ENCODE data around the gene CLK2. TPM values are rescaled to one million over a fixed set of nuclear protein-coding genes. Genes with fewer than 3 reads are reported as not detected.
A peak's percentile ranks its signal among the peaks of the same experiment; 100 is the strongest.
"Not testable (repeated sequence)": the region's sequence is repeated elsewhere in the genome, so short reads cannot be mapped to it uniquely, and the experiment has no call there.

CLK2 gene
- total RNA-seq, 1 donor from 2014 or later: 57.8 TPM

DNA sequence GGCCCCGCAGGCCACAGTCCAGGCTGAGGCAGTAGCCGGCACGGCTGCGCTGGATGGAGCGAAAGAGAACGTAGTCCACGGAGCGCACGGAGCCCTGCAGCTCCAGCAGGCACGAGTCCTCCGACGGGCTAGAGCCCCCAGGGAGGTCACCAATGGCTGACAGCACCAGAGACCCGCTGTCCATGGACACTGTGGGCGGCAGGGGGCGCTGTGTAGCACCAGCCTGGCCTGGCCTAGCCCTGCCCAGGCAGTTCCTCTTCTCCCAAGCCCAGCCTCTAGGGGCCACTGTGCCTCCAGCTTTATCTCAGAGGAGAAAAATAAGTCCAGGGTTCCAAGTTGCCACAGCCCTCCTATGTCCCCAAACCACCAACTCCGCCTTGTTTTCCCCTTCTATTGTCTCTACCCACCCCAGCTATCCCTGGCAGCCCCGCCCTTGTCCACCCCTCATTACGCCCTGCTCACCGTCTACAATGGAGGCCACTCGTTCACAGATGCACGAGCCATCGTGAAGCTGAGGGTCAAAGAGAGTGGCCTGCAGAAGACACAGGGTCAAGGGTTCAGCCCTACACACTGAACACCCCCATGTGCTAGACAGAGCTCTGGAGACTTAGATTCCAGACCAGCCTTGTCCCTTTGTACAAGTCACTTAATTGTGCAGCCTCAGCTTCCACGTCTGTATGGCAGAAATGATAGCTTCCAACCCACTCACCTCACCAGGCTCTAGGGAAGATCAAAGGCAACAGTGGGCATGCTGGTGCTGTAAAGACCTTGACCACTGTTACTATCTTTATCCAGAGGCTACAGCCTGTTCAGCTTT, 22.5 kb downstream of the CLK2 start:
- intact Hi-C loops (cut with DNase I): no loop called here
- ATAC-seq (peak; percentile 78), DNase-seq (ENCODE audit: low spot score) (peak; percentile 96)

DNA sequence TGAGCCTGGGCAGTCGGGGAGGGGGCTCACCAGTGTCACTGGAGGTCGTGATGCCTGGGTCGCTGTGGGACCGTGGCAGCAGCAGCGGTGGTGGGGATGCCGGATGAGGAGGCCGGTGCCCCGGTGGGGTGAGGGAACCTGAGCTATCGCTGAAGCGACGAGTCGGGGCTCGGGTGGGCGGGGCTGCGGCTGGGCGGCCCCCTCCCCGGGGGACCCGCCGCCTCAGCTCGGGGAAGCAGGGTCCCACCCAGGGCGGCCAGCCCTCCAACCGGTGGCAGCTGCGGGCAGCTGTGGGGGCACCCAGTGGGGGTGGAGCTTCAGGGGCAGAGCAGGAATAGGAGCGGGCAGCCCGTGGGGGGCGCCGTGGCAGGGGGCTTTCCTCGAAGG, 23.1 kb downstream of the CLK2 start:
- no peak for ATAC-seq
- intact Hi-C loops (cut with DNase I): no loop called here
- DNase-seq (ENCODE audit: low spot score): no peak

DNA sequence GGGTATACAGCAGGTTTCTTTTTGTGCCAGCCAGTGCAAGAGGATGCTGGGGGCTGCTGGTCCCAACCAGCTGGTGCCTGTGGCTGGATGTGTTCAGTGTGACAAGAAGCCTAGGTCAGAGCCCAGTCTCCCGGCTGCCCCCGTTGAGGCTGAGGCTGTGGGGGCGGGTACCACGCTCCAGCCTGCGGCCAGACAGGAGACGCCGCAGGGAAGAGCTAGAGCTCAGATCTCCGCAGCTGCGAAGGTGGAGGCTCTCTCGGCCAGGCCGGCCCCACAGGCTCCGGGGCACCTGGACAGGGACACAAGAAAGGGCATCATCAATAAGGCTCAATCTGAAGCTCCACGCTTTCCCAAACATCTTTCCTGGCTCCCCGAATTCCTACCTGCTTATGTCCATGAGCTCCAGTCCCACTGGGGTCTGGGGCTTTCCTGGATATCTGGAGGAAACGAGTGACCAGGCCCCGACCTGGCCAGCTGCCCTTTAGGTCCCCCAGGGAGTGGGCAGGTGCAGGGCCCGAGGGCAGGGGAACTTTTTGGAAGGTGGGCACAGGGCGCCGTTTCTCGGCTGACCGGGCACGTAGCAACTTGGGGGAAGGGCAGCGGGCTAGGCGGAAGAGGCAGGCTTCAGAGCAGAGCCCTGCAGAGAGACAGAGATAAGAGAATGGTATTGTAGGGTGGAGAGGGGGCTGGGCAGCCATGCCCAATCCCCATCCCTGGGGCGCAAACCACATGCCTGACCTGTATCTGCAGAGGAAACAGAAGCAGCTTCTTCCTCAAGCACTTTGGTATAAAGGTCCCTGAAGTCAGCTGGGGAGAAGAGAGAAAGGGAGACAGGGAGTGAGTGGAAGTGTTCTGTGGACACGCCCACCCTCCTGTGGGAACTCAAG, 25.4 kb downstream of the CLK2 start:
- DNase-seq (ENCODE audit: low spot score) (no peak), ATAC-seq (no peak)
- intact Hi-C loops (cut with DNase I): no loop called here

DNA sequence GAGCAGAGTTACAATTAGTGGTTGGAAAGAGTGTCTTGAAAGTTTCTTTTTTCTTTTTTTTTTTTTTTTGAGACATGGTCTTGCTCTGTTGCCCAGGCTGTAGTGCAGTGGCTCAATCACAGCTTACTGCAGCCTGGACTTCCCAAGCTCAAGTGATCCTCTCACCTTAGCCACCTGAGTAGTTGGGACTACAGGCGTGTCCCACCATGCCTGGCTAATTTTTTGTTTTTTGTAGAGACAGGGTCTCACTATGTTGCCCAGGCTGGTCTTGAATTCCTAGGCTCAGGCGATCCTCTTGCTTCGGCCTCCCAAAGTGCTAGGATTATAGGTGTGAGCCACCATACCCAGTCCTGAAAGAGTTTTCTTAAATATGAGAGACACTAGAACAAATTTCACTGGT, 26.5 kb downstream of the CLK2 start:
- DNase-seq (ENCODE audit: low spot score); intact Hi-C loops (cut with DNase I); ATAC-seq: not testable (repeated sequence)

DNA sequence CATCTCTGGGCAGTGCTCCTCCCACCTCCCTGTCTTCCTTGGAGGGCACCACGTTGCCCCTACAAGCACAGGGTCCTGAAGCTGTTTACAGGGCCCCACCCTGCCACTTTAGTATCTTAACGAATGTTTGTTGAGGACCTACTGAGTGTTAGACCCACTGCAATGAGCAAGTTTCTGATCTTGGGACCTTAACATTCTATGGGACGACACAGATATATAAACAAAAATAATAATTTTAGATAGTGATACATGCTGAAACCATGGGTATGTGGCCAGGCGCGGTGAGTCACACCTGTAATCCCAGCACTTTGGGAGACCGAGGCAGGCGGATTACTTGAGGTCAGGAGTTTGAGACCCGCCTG, 28.2 kb downstream of the CLK2 start:
- DNase-seq (ENCODE audit: low spot score): no peak
- no peak for ATAC-seq
- intact Hi-C loops (cut with DNase I): no loop called here

DNA sequence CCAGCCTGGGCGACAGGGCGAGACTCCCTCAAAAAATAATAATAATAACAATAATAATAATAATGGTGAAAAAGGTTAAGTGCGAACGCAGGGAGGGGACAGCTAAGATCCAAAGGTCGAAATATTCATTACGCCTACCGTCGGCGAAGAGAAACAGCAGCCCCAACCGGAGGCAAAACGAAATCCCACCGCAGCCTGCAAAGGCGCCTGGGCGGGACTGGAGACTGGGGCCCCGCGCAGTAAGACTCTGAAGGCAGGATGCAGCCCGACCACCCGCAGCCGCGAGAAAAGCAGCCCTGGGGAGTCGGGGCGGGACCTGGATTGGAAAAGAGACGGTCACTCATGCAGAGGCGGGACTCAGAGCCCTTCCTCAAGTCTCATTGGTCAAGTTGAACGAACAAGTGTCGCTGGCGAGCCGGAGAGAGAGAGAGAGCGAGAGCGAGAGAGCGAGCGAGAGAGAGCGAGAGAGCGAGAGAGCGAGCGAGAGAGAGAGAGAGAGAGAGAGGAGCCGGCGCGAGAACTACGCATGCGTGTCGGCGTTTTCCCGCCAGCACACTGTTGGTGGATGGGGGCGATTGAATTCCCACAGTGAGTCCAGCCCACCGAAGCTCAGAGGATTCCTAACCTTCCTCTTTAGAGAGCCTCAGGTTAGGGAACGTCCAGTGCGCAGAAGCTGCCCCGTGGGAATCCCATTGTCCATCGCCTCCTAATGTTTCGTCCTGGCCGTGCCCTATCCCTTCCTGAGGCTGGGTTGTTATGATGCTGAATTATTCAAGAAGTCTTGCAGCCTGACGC, 28.7 kb downstream of the CLK2 start:
- ATAC-seq: peak; percentile 96
- intact Hi-C loops (cut with DNase I): no loop called here
- peak; percentile 98 for DNase-seq (ENCODE audit: low spot score)

DNA sequence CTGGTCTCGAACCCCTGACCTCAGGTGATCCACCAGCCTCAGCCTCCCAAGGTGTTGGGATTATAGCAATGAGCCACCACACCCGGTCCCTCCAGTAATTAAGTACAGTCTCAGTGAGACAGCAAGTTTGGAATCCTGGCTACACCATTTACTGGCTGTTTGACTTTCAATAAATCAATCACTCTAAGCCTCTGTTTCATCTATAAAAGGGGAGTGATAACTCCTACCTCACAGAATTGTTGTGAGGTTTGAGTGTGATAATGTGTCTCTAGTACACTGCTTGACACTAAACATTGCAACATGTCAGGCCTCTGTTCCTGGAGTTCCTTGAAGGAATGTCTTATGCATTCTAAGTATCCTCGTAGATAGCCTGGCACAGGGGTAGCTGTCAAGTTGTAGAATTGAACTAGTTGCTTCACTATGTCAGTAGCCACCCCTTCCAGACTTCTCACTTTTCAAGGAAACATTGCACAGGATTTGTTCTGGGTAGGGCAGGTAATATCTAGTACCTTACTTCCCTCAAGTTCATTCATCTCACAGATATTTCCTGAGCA, 30.4 kb downstream of the CLK2 start:
- no peak for ATAC-seq
- intact Hi-C loops (cut with DNase I): no loop called here

DNA sequence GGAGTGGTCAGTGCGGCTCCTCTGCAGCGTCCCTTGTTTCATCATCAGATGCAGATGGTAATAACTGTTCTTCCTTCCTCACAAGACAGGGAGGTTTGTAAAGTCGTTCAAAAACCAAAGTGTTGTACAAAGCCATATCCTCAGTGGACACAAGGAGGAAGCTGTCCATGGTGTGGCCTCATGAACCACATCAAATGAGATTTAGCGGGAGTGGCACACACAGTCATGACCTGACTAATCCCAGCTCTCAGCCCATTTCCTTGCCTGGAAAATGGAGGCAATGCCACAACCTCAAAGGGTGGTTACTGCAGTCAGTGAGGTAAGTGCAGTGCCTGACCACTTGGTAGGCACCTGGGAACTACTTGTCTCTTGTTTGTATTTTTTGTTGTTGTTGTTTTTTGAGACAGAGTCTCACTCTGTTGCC, 31.5 kb downstream of the CLK2 start:
- intact Hi-C loops (cut with DNase I): no loop called here
- ATAC-seq: no peak
- no peak for DNase-seq (ENCODE audit: low spot score)

More for the DNA sequence above, 30.4 kb downstream of the CLK2 start:
- DNase-seq (ENCODE audit: low spot score): no peak

DNA sequence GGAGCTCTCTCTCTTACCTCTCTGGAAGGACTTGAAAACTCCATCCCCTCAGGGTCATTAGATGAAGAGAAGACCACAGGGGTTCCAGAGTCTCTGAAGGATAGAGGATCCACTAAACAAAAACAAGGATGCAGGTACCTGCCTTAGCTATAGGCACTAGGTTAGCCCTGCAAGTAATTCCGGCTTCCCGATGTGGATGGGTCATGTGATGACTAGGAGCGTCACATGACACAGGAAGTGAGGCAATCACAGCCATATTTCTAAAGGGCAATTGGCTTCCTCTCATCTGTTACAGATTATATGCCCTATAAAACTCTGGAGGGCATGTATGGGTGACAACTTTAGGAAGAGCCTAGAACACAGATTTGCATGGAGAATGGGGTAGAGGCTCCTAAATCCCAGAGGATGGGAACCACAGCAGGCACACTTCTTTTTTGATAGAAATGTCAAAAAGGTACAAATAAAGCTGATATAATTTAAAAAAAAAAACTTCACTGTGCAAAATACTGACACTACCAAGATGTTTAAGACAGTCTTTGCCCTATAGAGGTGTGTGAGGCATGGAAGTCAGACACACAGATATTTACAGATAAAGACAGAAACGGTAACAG, 32.1 kb downstream of the CLK2 start:
- intact Hi-C loops (cut with DNase I): no loop called here
- DNase-seq (ENCODE audit: low spot score) (peak; percentile 81), ATAC-seq (peak; percentile 36)

DNA sequence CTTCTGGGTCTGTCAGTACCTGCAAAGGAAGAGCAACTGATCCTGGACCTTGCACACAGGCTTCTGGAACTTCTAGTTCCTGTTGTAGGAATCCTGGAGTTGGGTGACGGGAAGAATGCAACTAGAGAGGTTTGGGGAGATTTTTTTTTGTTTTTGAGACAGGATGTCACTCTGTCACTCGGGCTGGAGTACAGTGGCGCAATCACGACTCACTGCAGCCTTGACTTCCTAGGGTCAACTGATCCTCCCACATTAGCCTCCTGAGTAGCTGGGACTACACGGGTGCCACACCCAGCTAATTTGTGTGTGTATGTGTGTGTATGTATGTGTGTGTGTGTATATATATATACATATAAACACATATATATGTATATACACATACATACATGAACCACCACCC, 36.9 kb downstream of the CLK2 start:
- intact Hi-C loops (cut with DNase I): no loop called here
- no peak for ATAC-seq

DNA sequence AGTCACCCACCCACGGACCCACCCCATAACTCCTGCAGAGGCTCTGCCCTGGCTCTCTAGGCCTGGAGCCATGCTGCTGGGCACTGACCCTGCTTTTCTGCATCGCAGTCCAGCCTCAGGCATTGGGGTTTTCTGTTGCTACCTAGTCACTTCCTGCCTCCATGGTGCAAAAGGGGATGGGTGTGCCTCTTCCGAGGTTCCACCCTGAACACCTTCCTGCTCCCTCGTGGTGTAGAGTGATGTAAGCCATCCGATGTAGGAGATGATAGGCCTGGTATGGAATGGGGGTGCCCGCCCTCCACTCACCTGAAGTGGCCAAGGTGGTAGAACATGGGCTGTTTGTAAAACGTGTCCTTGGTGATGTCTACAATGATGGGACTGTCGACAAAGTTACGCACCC, 37.9 kb downstream of the CLK2 start:
- ATAC-seq; DNase-seq (ENCODE audit: low spot score); intact Hi-C loops (cut with DNase I): not testable (repeated sequence)

More for the DNA sequence above, 36.9 kb downstream of the CLK2 start:
- no peak for DNase-seq (ENCODE audit: low spot score)

DNA sequence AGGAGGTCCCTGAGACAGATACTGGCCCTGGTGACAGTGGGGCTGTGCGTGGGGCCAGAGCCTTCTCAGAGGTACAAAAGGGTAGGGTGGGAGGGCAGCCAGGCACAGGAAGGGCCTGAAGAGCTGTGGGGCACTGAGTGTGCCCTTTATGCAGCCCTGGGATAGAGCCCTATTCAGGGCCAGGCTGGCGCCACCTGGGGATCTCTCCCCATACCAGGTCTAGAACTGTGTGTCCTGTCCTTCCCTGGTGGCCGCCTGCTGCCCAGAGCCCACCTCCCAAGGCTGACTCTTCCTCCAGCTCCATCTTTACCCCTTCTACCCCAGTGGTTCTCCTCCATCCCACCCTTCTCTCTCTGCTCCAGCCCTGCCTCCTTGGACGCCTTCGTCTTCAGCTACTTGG, 39.8 kb downstream of the CLK2 start:
- DNase-seq (ENCODE audit: low spot score); ATAC-seq: not testable (repeated sequence)
- intact Hi-C loops (cut with DNase I): loop anchor here (5.0 kb wide), 1 partner anchor 1509 kb away; the partner anchor contains the start of gene MRPL24

DNA sequence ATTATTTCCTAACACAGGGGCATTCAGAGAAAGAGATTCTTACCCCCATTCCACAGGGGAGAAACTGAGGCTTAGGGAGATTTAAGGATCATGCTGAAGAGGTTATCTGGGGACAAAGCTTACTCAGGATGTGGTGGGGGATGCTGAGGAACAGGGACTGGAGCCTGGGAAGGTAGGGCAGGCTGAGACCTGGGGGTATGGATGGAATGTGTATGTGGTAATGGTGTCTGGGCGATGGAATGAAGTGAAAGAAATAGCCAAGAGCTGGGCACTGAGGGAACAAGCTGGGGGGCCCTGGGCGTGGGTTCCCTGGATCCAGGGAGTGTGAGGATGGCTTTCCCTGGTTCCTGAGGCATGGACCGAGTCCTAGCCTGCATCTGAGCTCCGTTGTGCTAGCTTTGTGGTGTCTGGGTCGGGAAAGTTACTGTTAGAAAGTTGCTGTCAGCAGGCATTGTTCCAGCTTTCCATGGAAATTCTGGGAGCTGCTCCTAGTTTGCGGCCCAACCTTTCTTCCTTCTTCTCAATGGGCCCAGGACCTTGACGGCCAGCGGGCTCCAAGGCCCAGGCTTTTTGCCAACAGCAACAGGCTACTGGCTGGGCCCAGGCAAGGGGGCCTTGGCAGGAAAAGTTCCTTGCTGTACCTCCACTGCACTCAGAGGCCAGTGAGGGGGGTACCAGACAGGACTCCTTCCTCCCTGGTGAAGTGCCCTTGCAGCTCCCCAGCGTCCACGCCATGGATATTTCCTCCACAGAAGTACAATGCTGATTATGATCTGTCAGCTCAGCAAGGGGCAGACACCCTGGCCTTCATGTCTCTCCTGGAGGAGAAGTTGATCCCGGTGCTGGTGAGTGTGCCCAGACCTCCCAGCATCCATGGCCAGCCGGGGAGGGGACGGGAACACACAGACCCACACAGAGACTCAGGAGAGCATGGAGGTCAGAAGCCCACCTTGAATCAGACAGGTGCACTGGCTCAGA, 41.0 kb downstream of the CLK2 start:
- intact Hi-C loops (cut with DNase I): loop anchor here (5.0 kb wide), 1 partner anchor 1510 kb away; the partner anchor contains the start of gene MRPL24
- ATAC-seq: peak; percentile 7
- DNase-seq (ENCODE audit: low spot score): peak; percentile 74

DNA sequence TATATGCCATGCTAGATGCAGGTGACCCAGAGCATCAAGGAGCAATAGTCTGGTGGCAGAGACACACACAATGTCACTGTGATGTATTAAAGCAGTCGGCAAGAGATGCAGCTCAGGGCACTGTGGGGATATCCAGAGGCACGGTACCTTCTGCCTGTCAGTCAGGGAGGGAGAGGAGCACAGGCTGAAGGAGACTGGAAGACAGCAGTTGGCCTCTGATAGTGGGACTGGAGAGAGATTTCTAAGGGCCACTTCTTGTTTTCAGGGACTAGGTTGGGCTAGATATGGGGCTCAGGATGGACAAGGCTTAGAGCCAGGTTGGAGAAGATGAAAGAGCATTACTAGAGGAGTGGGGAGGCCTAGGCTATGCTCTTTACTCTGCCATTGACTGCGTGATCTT, 42.0 kb downstream of the CLK2 start:
- not testable (repeated sequence) for ATAC-seq; DNase-seq (ENCODE audit: low spot score)
- intact Hi-C loops (cut with DNase I): loop anchor here (5.0 kb wide), 1 partner anchor 1511 kb away; the partner anchor contains the start of gene MRPL24

DNA sequence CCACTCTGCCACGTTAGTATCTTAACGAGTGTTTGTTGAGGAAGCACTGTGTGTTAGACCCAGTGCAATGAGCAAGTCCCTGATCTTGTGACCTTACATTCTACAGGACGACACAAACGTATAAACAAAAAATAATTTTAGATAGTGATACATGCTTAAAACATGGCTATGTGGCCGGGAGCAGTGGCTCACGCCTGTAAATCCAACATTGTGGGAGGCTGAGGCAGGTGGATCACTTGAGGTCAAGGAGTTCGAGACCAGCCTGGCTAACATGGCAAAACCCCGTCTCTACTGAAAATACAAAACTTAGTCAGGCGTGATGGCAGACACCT, 45.2 kb downstream of the CLK2 start:
- ATAC-seq: no peak
- intact Hi-C loops (cut with DNase I): no loop called here
- DNase-seq (ENCODE audit: low spot score): no peak

DNA sequence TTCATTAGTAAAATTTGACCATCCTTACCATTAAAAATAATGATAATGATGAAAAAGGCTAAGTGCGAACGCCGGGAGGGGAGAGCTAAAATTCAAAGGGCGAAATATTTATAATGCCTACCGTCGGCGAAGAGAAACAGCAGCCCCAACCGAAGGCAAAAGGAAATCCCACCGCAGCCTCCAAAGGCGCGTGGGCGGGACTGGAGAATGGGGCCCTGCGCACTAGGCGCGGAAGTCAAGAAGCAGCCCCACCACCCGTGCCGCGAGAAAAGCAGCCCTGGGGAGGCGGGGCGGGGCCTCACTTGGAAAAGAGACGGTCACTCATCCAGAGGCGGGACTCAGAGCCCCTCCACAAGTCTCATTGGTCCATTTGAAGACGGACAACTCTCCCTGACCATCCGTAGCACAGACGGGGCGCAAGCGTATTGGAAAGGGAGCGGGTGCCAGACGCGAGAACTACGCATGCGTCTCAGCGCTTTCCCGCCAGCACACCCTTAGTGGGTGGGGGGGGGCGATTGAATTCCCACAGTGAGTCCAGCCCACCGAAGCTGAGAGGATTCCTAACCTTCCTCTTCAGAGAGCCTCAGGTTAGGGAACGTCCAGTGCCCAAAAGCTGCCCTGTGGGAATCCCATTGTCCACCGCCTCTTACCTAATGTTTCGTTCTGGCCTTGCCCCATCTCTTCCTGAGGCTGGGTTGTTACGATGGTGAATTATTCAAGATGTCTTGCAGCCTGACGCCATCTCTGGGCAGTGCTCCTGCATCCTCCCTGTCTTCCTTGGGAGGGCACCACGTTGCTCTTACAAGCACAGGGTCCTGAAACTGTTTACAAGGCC, 45.8 kb downstream of the CLK2 start:
- DNase-seq (ENCODE audit: low spot score) (peak; percentile 98), ATAC-seq (peak; percentile 98)
- intact Hi-C loops (cut with DNase I): no loop called here

DNA sequence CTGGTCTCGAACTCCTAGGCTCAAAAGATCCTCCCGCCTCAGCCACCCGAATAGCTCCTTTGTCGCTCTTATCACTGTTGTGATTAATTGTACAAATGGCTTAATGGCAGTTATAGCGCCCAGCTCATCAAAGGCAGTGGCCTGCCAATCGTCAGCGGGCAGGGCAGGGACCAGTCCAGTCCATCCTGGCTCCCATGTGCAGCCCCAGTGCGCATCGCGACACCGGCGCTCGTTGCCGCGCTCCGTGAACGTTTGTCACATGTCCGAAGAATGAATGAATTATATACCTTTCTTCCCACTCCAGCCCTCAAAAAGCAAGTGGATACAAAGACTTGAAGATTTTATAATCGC, 46.4 kb downstream of the CLK2 start:
- intact Hi-C loops (cut with DNase I): no loop called here
- DNase-seq (ENCODE audit: low spot score) (no peak), ATAC-seq (peak; percentile 46)
